H1 (cell line): ENCODE results near the gene CST7. TPM values are rescaled to one million over a fixed set of nuclear protein-coding genes. Genes with fewer than 3 reads are reported as not detected.

ENCODE experiments used
- CTCF ChIA-PET: fragments of 300-600 bp; sonication (Branson Sonifier 250); formaldehyde crosslinking; loops from one replicate; lab custom pipeline; 2021; ENCODE audit not compliant: partially characterized antibody; lab: Charles Lee
- POLR2A ChIA-PET: fragments of 300-600 bp; sonication (Branson Sonifier 250); formaldehyde crosslinking; loops from one replicate; lab custom pipeline; 2021; ENCODE audit warnings: inconsistent platforms; ENCODE audit not compliant: partially characterized antibody; lab: Charles Lee
- DNase-seq, 2 experiments: peaks; one replicate each; pipeline versions ENCODE4 v3.0.0 to v3.0.0-alpha.2; 2010 to 2022; ENCODE audit warnings: low spot score in 2 of 2, low read depth in 1 of 2, mixed read lengths in 1 of 2
- FAIRE-seq: peaks from 2 replicates; lab custom pipeline; 2011; peaks lifted over from hg19 to GRCh38; lab: Jason Lieb, UNC
- H2AFZ ChIP-seq: 2 replicates; pipeline ENCODE4 v1.8.1; 2012; ENCODE audit warnings: low read length, inconsistent platforms
- H2AK5ac ChIP-seq: 2 replicates; pipeline ENCODE4 v1.6.1; 2013; ENCODE audit warnings: low read depth, low read length
- H2BK120ac ChIP-seq: replicated peaks from 2 replicates; pipeline ENCODE3; 2013; ENCODE audit warnings: low read depth, low read length, inconsistent platforms
- H2BK12ac ChIP-seq: 2 replicates; pipeline ENCODE4 v1.6.1; 2013; ENCODE audit warnings: low read depth, low read length
- H2BK15ac ChIP-seq: 2 replicates; pipeline ENCODE4 v1.6.1; 2013; ENCODE audit warnings: low read length
- H2BK20ac ChIP-seq: 2 replicates; pipeline ENCODE4 v1.6.1; 2013; ENCODE audit warnings: low read length
- H2BK5ac ChIP-seq: 2 replicates; pipeline ENCODE4 v1.6.1; 2013; ENCODE audit warnings: low read depth, low read length
- H3K14ac ChIP-seq: 2 replicates; pipeline ENCODE4 v1.6.1; 2013; ENCODE audit warnings: inconsistent platforms; ENCODE audit not compliant: insufficient read length
- H3K18ac ChIP-seq: 2 replicates; pipeline ENCODE4 v1.6.1; 2013; ENCODE audit warnings: low read length; ENCODE audit errors: extremely low read depth
- H3K23ac ChIP-seq: 2 replicates; pipeline ENCODE4 v1.6.1; 2013; ENCODE audit warnings: inconsistent platforms; ENCODE audit not compliant: insufficient read length
- H3K23me2 ChIP-seq: 2 replicates; pipeline ENCODE4 v1.6.1; 2013; ENCODE audit warnings: low read depth, low read length
- H3K27ac ChIP-seq: 2 replicates; pipeline ENCODE4 v1.6.1; 2011; ENCODE audit warnings: low read depth, low read length, inconsistent platforms
- H3K27me3 ChIP-seq, 4 experiments: replicated peaks in 1 of 4; 1 replicate in 1 of 4; 2 replicates in 3 of 4; pipeline versions ENCODE4 v1.6.1 to v1.8.1; 2011 to 2013; ENCODE audit warnings: low read length in 3 of 4, mild to moderate bottlenecking in 3 of 4, inconsistent platforms in 2 of 4, mixed read lengths in 2 of 4, moderate library complexity in 1 of 4; ENCODE audit not compliant: control insufficient read depth in 3 of 4, insufficient read depth in 3 of 4; ENCODE audit errors: extremely low read depth in 1 of 4
- H3K36me3 ChIP-seq, 4 experiments: 2 replicates each; pipeline versions ENCODE4 v1.6.1 to v1.8.1; 2011 to 2013; ENCODE audit warnings: mild to moderate bottlenecking in 4 of 4, low read length in 3 of 4, moderate library complexity in 2 of 4, control low read depth in 1 of 4, inconsistent platforms in 1 of 4; ENCODE audit not compliant: insufficient read depth in 4 of 4, control insufficient read depth in 2 of 4
- H3K4ac ChIP-seq: replicated peaks from 2 replicates; pipeline ENCODE3; 2013; ENCODE audit warnings: low read length, low read depth, mixed read lengths, inconsistent platforms; ENCODE audit not compliant: insufficient read length
- H3K4me1 ChIP-seq, 4 experiments: replicated peaks in 1 of 4; 1 replicate in 1 of 4; 2 replicates in 3 of 4; pipeline versions ENCODE4 v1.6.1 to v1.8.1; 2011 to 2013; ENCODE audit warnings: low read length in 3 of 4, inconsistent platforms in 2 of 4, mixed read lengths in 1 of 4; ENCODE audit not compliant: insufficient read depth in 4 of 4, control insufficient read depth in 3 of 4
- H3K4me2 ChIP-seq, 2 experiments: 2 replicates each; pipeline versions ENCODE4 v1.6.1 to v1.8.1; 2011 to 2013; ENCODE audit warnings: low read depth in 2 of 2, low read length in 2 of 2, control low read depth in 1 of 2, inconsistent platforms in 1 of 2, mild to moderate bottlenecking in 1 of 2; ENCODE audit not compliant: insufficient read depth in 1 of 2
- H3K4me3 ChIP-seq, 4 experiments: fragments of 200-600, 300-600 bp in 1 of 4; sonication (generic), shearing (Covaris generic), sonication (Bioruptor Twin) in 1 of 4; 2 replicates each; pipeline versions ENCODE4 v1.5.1 to v1.8.1; 2011 to 2016; ENCODE audit warnings: low read length in 4 of 4, low read depth in 3 of 4, control low read depth in 2 of 4, inconsistent platforms in 2 of 4, mild to moderate bottlenecking in 2 of 4, mixed read lengths in 1 of 4, moderate library complexity in 1 of 4; ENCODE audit not compliant: insufficient read depth in 2 of 4; ENCODE audit errors: extremely low read depth in 1 of 4
- H3K56ac ChIP-seq: replicated peaks from 2 replicates; pipeline ENCODE3; 2013; ENCODE audit warnings: low read depth, mild to moderate bottlenecking, mixed read lengths, low read length, inconsistent platforms; ENCODE audit not compliant: insufficient read length
- H3K79me1 ChIP-seq: 2 replicates; pipeline ENCODE4 v1.6.1; 2013; ENCODE audit warnings: low read depth, low read length, control low read depth
- H3K79me2 ChIP-seq, 2 experiments: 2 replicates each; pipeline versions ENCODE4 v1.6.1 to v1.8.1; 2012 to 2013; ENCODE audit warnings: low read length in 2 of 2, mild to moderate bottlenecking in 2 of 2, inconsistent platforms in 1 of 2; ENCODE audit not compliant: insufficient read depth in 2 of 2, control insufficient read depth in 1 of 2
- H3K9ac ChIP-seq, 4 experiments: replicated peaks in 1 of 4; 1 replicate in 1 of 4; 2 replicates in 3 of 4; pipeline versions ENCODE4 v1.6.1 to v1.8.1; 2011 to 2013; ENCODE audit warnings: low read depth in 3 of 4, low read length in 3 of 4, control low read depth in 2 of 4, mild to moderate bottlenecking in 2 of 4, moderate library complexity in 2 of 4, inconsistent platforms in 1 of 4; ENCODE audit errors: extremely low read depth in 1 of 4
- H3K9me3 ChIP-seq, 2 experiments: 2 replicates each; pipeline versions ENCODE4 v1.6.1 to v1.8.1; 2012 to 2013; ENCODE audit warnings: mild to moderate bottlenecking in 2 of 2, moderate library complexity in 2 of 2, control low read depth in 1 of 2, inconsistent platforms in 1 of 2, low read depth in 1 of 2, low read length in 1 of 2, mixed read lengths in 1 of 2; ENCODE audit not compliant: insufficient read depth in 2 of 2
- H4K20me1 ChIP-seq, 2 experiments: replicated peaks in 1 of 2; 2 replicates each; pipeline versions ENCODE3 to v1.8.1; 2011 to 2013; ENCODE audit warnings: inconsistent platforms in 2 of 2, low read length in 2 of 2, mild to moderate bottlenecking in 1 of 2; ENCODE audit not compliant: insufficient read depth in 2 of 2, control insufficient read depth in 1 of 2
- H4K5ac ChIP-seq: 2 replicates; pipeline ENCODE4 v1.6.1; 2013; ENCODE audit warnings: low read length, low read depth, mixed read lengths, inconsistent platforms; ENCODE audit not compliant: insufficient read length
- H4K8ac ChIP-seq: 2 replicates; pipeline ENCODE4 v1.8.0; 2013; ENCODE audit warnings: mild to moderate bottlenecking, moderate library complexity, low read length, inconsistent platforms; ENCODE audit not compliant: insufficient read depth; ENCODE audit errors: extremely low read depth
- H4K91ac ChIP-seq: replicated peaks from 2 replicates; pipeline ENCODE3; 2013; ENCODE audit warnings: low read length, mixed read lengths, inconsistent platforms; ENCODE audit not compliant: insufficient read length
- BACH1 ChIP-seq: IDR thresholded peaks from 2 replicates; pipeline ENCODE4 v1.6.1; 2012; ENCODE audit warnings: low read length, improper control_type of control experiment
- GTF2F1 ChIP-seq: IDR thresholded peaks from 2 replicates; pipeline ENCODE4 v1.6.1; 2012; ENCODE audit warnings: low read depth, low read length, improper control_type of control experiment, borderline replicate concordance
- HDAC2 ChIP-seq, 2 experiments: fragments of 300-600 bp in 1 of 2; sonication (generic) in 1 of 2; IDR thresholded peaks; 2 replicates each; pipeline ENCODE4 v1.6.1; 2011 to 2012; ENCODE audit warnings: low read depth in 2 of 2, low read length in 2 of 2, mild to moderate bottlenecking in 2 of 2, moderate library complexity in 2 of 2, borderline replicate concordance in 1 of 2, inconsistent platforms in 1 of 2
- JUN ChIP-seq: IDR thresholded peaks from 2 replicates; pipeline ENCODE4 v1.6.1; 2011; ENCODE audit warnings: low read depth, mild to moderate bottlenecking, improper control_type of control experiment, low read length
- PHF8 ChIP-seq: fragments of 200-600 bp; sonication (generic); conservative IDR thresholded peaks from 2 replicates; pipeline ENCODE4 v1.7.1; 2012; ENCODE audit warnings: low read depth, mild to moderate bottlenecking, inconsistent platforms, low read length, moderate library complexity
- RBBP5 ChIP-seq: IDR thresholded peaks from 2 replicates; pipeline ENCODE4 v1.7.1; 2012; ENCODE audit warnings: low read depth, mild to moderate bottlenecking, inconsistent platforms, low read length, moderate library complexity, borderline replicate concordance
- TAF1 ChIP-seq: IDR thresholded peaks from 2 replicates; pipeline ENCODE4 v1.6.1; 2011; ENCODE audit warnings: mild to moderate bottlenecking, low read depth, low read length
- TBP ChIP-seq: IDR thresholded peaks from 2 replicates; pipeline ENCODE4 v1.6.1; 2011; ENCODE audit warnings: low read depth, low read length, improper control_type of control experiment
- YY1 ChIP-seq: IDR thresholded peaks from 2 replicates; pipeline ENCODE4 v1.6.1; 2011; ENCODE audit warnings: low read depth, mild to moderate bottlenecking, low read length
- WGBS, 2 experiments: shearing (Covaris generic) in 1 of 2; methylation state at CpG; one replicate each; pipeline versions ENCODE4 v1.1.6 to v1.1.7; 2013 to 2015; ENCODE audit warnings: low lambda C conversion rate in 2 of 2, mixed read lengths in 2 of 2, inconsistent platforms in 1 of 2, low coverage in 1 of 2, missing lambda C conversion rate in 1 of 2; ENCODE audit not compliant: insufficient replicate concordance in 2 of 2, insufficient coverage in 1 of 2, insufficient read length in 1 of 2; ENCODE audit errors: extremely low coverage in 1 of 2, missing lambda C conversion rate in 1 of 2; 5-methylcytosine and 5-hydroxymethylcytosine counted together
- polyA plus RNA-seq, 7 experiments: library from polyadenylated mRNA; depleted of rRNA in 3 of 7; stranded (reverse) in 5 of 7; unstranded in 2 of 7; fragments of >200 nt in 5 of 7; fragments of 200-250 nt in 2 of 7; gene quantifications; 1 replicate in 5 of 7; 2 replicates in 1 of 7; 4 replicates in 1 of 7; pipeline versions ENCODE4 v1.2.1 to v1.2.3, GENCODE V29; 2011 to 2013; ENCODE audit warnings: missing spikeins in 2 of 7, mixed read lengths in 2 of 7
- total RNA-seq: library from RNA; stranded (reverse); fragmentation: NEBNext Ultra II Directional; extraction: Animal tissue kit (Norgen Biotek cat#: 25700); gene quantifications from 2 replicates; pipeline ENCODE4 v1.2.1, GENCODE V29; 2021

The CST7 gene
- total and polyA plus RNA-seq, 2 of the 8 experiments (the other 6 are each of a cell fraction or from before 2014, with no cell fraction given) = not detected

DNA sequence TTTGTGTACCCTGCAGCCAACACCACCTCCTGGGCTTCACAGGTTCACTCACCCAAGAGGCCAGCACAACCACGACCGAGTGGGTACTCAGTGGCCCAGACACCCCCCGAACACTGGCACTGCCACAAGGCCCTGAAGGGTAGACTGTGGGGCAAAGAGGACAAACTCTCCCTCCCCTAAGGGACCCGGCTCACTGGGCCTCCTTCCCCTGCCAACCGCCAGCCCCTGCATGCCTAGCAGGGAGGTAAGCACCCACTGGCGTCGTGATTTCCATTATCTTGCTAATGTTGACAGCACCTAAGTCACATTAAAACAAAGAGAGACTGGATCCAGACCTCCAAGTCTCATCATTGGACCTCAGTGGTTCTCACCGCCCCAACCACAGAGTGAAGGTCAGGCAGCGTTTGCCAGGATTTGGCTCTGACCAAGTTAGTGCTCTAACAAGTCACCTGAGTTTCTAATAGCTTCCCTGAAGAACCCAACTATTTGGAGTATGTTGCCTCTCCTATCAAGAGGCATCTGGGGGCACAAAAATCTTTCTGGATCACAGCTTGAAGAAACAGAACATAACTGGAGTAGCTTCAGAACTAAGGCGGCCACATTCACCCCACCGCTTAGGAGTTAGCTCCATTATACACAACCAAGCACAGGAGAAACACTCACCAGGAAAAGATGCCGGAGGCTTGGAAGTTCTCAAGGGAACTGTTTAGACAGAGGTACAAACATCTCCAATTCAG is 57.5 kb downstream of the CST7 start:
- Histone ChIP-seq H4K20me1 (no peaks in the 10 kb centered on the region), H2AFZ (no peak overlapping the region), H3K27me3 (no peaks in the 10 kb centered on the region), H3K27ac (no peak overlapping the region), H2BK5ac (no peak overlapping the region), H3K4me2 (no peak overlapping the region), H3K9ac (no peak overlapping the region), H3K18ac (no peak overlapping the region), H3K4ac (no peak overlapping the region), H4K5ac (no peak overlapping the region), H3K14ac (no peak overlapping the region), H2BK15ac (no peak overlapping the region), H3K4me1 (no peaks in the 10 kb centered on the region), H2BK120ac (no peak overlapping the region), H2BK12ac (no peak overlapping the region), H2AK5ac (no peak overlapping the region), H4K8ac (peak overlapping the region; percentile 51), H4K91ac (no peak overlapping the region), H3K79me2 (no peaks in the 10 kb centered on the region), H3K36me3 (no peaks in the 10 kb centered on the region), H3K56ac (no peak overlapping the region), H2BK20ac (no peak overlapping the region), H3K79me1 (no peaks in the 10 kb centered on the region), H3K23ac (no peak overlapping the region), H3K9me3 (no peaks in the 10 kb centered on the region), H3K23me2 (no peaks in the 10 kb centered on the region), H3K4me3 (no peak overlapping the region)
- POLR2A ChIA-PET = interaction anchor here (1.1 kb wide), 1 partner anchor 46 kb away, joined by 3 read pairs; no protein-coding TSS in a partner anchor
- DNase-seq (no peak), FAIRE-seq (no peak)
- WGBS, 2 experiments = 84% methylated on average over 12 of the region's 12 CpGs; no CpG with 5 or more reads in 1 of the 2 experiments
- TF ChIP-seq BACH1 = no peak
- TF ChIP-seq GTF2F1 = no peak
- no peak for TF ChIP-seq TAF1
- TF ChIP-seq TBP = no peak
- TF ChIP-seq YY1 = no peak
- no peak for TF ChIP-seq RBBP5
- no peak for TF ChIP-seq JUN
- TF ChIP-seq PHF8 = no peak
- TF ChIP-seq HDAC2 (IDR thresholded peaks at IDR 0.05; ENCODE audit: borderline replicate concordance in 1 of 2, low read depth in 2 of 2, low read length in 2 of 2) = no peak
- CTCF ChIA-PET = interaction anchor here (1.1 to 4.1 kb wide), 4 partner anchors 9 to 241 kb away, joined by 3 to 23 read pairs (median 4); no protein-coding TSS in a partner anchor
